ENCODE results near the gene SKI.
A peak's percentile ranks its signal among the peaks of the same experiment; 100 is the strongest.

SKI gene

GRCh38 chr1:2194898-2195673 is 33.0 kb upstream of the SKI start:
- DNase-seq, result peak; percentile 92

- DNase-seq, result no peak
Measured at GRCh38 chr1:2195785-2196184, 32.3 kb upstream of the SKI start.

- DNase-seq, result no peak
Measured at GRCh38 chr1:2196901-2197638, 31.0 kb upstream of the SKI start.

- no peak for DNase-seq
Measured at GRCh38 chr1:2197707-2198165, 30.4 kb upstream of the SKI start.

GRCh38 chr1:2198571-2198970 is 29.5 kb upstream of the SKI start:
- no peak for DNase-seq

DNA sequence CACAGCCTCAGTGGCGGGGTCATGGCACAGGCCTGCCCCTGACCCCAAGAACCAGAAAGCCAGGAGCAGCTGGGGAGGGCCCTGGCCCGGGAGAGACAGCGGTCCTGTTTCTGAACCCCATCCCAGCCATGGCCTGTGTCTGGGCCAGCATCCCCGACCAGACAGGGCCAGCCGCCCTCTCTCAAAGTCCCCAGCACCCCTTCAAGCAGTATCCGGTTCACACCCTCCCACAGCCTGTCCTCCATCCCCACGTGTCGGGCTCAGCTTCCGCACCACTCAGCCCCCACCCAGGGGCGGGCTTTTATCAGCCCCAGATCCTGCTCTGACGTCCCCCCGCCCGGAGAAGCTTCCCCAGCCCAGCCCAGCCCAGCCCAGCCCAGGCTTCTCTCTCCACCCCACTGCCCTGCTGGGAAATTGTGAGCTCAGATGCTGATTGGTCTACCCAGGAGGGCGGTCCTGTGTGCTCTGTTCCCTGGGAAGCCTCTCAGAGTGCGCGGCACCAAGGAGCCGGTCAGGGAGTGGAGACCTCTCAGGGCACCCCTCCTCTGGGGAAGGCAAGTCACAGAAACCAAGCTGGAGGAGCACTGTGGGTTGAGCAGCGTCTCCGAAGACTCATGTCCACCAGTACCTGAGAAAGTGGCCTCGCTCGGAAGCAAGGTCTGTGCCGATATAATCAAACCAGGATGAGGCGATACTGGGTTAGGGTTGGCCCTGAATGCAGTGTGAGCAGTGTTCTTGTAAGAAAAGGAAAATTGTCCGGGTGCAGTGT is 28.9 kb upstream of the SKI start:
- DNase-seq, result peak; percentile 97

- DNase-seq, result no peak
Measured at GRCh38 chr1:2200308-2200943, 27.7 kb upstream of the SKI start.

GRCh38 chr1:2201062-2201461 is 27.1 kb upstream of the SKI start:
- no peak for DNase-seq

DNA sequence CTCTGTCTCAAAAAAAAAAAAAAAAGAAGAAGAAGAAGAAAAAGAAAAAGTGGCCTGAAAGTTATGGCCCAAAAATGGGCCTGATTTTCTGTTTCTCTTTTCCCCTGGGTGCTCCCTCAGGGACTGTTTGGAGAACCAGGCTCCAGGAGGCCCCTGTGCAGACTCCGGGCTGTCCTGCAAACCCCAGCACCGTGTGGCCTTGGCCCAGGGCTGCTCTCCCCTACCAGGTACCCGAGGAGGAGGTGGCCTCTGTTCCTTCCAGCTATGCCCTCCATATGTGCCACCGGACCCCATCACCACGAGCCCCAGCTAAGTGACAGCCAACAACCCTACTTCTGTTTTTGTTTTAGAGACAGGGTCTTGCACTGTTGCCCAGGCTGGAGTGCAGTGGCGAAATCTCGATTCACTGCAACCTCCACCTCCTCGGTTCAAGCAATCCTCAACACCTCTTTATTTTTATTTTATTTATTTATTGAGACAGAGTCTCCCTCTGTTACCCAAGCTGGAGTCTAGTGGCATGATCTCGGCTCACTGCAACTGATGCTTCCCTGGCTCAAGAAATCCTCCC is 26.0 kb upstream of the SKI start:
- DNase-seq, result no peak

DNA sequence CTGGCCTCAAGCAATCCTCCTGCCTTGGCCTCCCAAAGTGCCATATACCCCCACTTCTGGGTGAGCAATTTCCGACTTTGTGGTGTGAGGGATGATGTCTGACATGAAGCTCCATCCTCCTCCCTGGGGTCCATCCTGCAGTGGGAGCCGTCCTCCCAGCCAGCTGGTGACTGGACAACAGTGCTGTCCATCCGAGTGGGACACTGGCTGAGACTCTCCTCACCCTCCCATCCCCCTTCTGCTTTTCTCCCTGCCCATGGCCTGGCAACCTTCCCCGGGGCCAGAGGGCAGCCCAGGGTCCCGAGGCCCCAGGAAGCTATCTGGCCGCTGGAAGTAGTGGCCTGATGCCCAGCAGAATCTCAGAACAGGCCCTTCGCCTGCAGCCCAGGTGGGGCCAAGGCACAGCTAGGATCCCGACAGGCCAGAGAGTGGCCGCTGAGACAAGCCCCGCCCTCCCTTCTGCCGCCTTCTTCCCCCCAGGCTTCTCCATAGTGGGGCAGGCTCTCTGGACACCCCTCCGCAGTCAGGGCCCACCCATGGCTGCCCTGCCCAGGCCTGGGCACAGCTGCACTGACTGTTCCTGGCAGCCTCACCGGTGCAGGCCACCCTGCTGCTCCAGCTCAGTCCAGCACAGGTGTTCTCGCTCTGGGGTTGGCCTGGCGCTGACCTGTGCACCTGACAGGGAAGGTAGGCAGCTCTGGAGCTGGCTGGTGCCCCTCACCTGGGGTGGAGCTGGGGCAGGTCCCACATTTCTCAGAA is 25.1 kb upstream of the SKI start:
- no peak for DNase-seq

DNA sequence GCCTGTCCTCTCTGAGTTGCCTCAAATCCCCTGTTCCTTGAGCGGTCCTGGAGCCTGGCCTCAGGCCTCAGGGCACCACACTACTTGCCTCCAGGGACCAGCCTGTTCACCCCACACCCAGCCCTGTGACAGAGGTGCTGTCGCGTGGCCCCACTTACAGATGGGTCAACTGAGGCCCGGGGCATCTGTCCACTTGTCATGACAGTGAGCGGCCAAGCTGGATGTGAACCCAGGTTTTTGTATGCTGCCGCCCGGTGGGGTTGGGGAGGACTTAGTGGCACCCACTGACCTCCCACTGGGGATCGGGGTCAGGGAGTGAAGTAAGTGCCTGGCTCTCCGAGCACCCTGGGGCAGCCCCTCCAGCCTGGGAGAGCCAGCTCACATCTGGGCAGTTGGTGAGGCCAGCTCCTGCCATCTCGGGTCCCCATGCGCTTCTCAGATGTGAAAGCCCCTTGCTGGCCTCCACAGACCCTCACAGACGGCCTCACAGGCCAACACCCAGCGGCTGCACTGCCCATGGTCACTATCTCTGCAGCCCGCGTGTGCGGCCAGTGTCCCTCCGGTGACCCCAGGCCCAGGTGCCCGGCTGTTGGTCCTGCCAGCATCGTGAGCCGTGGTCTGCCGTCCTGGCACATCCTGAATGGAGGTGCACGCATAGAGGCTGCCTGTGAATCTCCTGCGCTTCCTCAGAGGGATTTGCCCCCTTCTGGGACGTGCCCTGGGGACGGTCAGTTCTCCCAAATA is 24.3 kb upstream of the SKI start:
- no peak for DNase-seq

DNA sequence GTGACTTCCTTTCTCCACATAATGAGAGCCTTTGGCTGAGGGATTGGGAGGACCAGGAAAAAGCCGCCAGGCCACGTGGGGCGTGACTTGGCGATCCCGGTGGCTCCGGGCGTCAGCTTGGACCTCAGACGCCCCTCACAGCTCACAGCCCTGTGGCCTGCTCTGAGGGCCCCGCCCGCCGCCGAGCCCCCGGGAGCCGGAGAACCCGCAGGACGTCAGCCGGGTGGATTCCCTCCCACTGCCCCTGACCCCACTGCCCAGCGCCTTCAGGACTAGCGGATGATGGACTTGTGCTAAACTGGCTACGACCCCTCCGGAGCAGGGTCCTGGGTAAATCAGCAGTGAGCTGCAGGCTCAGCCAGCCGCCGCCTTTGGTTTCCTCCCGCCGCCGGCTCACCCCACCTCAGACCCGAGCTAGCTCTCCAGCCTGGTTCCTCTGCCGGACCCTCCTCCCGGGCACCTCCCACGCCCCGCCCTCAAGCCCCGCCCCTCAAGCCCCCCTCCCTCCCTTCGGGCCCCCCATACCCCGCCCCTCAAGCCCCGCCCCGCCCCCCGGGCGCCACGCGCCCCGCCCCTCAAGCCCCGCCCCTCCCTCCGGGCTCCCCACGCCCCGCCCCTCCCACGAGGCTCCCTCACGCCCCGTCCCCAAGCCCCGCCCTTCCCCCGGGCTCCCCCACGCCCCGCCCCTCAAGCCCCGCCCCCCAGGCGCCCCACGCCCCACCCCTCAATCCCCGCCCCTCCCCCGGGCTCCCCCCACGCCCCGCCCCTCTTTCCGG is 23.5 kb upstream of the SKI start:
- DNase-seq, result no peak

GRCh38 chr1:2205191-2205952 is 22.7 kb upstream of the SKI start:
- DNase-seq, result peak; percentile 98

GRCh38 chr1:2206813-2207487 is 21.2 kb upstream of the SKI start:
- DNase-seq, result peak; percentile 85

DNA sequence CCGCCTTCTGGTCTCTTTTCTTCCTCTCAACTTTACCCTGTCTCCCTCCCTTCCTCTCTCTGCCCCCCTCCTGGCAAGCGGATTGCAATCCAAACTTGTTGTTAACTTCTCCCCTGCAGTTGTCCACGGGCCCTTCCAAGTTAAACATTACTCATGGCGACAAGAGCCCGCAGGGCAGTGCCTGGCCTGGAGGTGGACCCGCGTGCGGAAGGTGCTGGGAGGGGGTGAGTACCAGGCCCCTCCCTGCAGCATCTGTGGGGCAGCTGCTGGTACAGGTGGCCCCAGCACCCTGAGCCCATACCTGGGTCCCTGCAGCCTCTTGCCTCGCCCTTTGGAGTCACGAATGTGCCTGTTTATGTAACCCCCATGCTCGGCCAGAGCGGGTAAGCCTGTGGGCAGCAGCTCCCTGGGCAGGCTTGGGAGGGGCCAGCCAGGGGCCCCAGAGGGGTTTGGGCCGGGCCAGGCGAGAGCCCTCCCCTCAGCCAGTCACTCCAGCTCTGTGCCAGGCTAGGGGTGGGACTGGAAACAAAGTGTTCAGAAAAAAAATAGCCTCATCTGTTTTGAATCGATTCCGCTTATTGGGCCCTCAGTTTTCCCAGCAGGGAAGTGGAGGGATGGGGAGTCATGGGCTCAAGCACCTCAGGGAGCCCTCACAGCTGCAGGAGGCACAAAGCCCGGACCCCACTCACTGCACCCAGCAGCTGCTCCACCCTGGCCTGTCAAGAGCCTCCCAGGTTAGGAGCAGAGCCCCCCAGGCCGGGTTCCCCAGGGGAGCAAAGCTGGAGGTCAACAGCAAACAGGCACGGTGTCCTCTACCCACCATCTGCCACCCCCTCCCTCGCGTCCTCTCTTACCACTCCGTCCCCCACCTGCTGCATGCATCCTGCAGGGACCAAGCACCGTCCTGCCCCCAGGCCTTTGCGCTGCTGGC is 19.5 kb upstream of the SKI start:
- no peak for DNase-seq

GRCh38 chr1:2209400-2210083 is 18.6 kb upstream of the SKI start:
- DNase-seq, result no peak

GRCh38 chr1:2210084-2210653 is 17.9 kb upstream of the SKI start:
- DNase-seq, result no peak

All from hematopoietic multipotent progenitor cell treated with erythropoietin and hydrocortisone succinate and interleukin-3 and kit ligand, for 6 days (in vitro differentiated cells).